GM12878 (cell line): ENCODE results near the gene MEGF11. TPM values are rescaled to one million over a fixed set of nuclear protein-coding genes. Genes with fewer than 3 reads are reported as not detected.

Experiments
- ATAC-seq: fragments of 200-7000 bp; cut with Tn5 transposase; 3 replicates; pipeline ENCODE4 v1.9.1; 2020; ENCODE audit warnings: mild to moderate bottlenecking, moderate library complexity
- BruUV-seq: library from RNA; stranded (reverse); fragments of 400-500 nt; replicated peaks from 2 replicates; lab custom pipeline; 2021; lab: Mats Ljungman, UMichigan
- CTCF ChIA-PET: fragments of 300-600 bp; sonication (Branson Sonifier 250); formaldehyde crosslinking; extraction: SDS; loops from one replicate; lab custom pipeline; 2021; ENCODE audit warnings: inconsistent platforms; lab: Yijun Ruan, JAX
- POLR2A ChIA-PET: fragments of 350-600 bp; formaldehyde crosslinking; extraction: SDS; loops from one replicate; lab custom pipeline; 2021; ENCODE audit warnings: inconsistent platforms; lab: Charles Lee
- RAD21 ChIA-PET: fragments of 300-600 bp; sonication (Branson Sonifier 250); formaldehyde crosslinking; loops from one replicate; lab custom pipeline; 2023; ENCODE audit warnings: antibody characterized with exemption; ENCODE audit not compliant: unreplicated experiment; lab: Charles Lee
- SMC1A ChIA-PET: fragments of 300-600 bp; sonication (Branson Sonifier 250); formaldehyde crosslinking; loops from one replicate; lab custom pipeline; 2023; ENCODE audit not compliant: unreplicated experiment, uncharacterized antibody; lab: Charles Lee
- DNase-seq: peaks from one replicate; pipeline ENCODE4 v3.0.0-alpha.2; 2011; ENCODE audit warnings: low read depth, low spot score
- FAIRE-seq: peaks from 3 replicates; lab custom pipeline; 2011; peaks lifted over from hg19 to GRCh38; lab: Jason Lieb, UNC
- H2AFZ ChIP-seq: 2 replicates; pipeline ENCODE4 v1.6.0; 2011; ENCODE audit warnings: low read depth, low read length, control low read depth; ENCODE audit not compliant: control insufficient read depth
- H3K27ac ChIP-seq: 2 replicates; pipeline ENCODE4 v1.5.1; 2011; ENCODE audit warnings: control low read depth; ENCODE audit not compliant: control insufficient read depth, insufficient read depth
- H3K27me3 ChIP-seq, 2 experiments: replicated peaks in 1 of 2; 2 replicates each; pipeline versions ENCODE4 v1.6.0 to v1.6.1; 2011; ENCODE audit warnings: low read length in 1 of 2; ENCODE audit not compliant: control insufficient read depth in 2 of 2, insufficient read depth in 2 of 2
- H3K36me3 ChIP-seq, 2 experiments: 2 replicates each; pipeline ENCODE4 v1.5.1; 2011; ENCODE audit warnings: low read length in 1 of 2; ENCODE audit not compliant: control insufficient read depth in 2 of 2, insufficient read depth in 2 of 2
- H3K4me1 ChIP-seq: 2 replicates; pipeline ENCODE4 v1.6.1; 2011; ENCODE audit warnings: mild to moderate bottlenecking, low read length, moderate library complexity, mixed read lengths; ENCODE audit not compliant: control insufficient read depth, insufficient read depth
- H3K4me2 ChIP-seq: 2 replicates; pipeline ENCODE4 v1.6.0; 2011; ENCODE audit warnings: control low read depth; ENCODE audit not compliant: control insufficient read depth, insufficient read depth
- H3K4me3 ChIP-seq: fragments of 200-600 bp; sonication (generic); 2 replicates; pipeline ENCODE4 v1.5.1; 2016
- H3K79me2 ChIP-seq: 2 replicates; pipeline ENCODE4 v1.6.0; 2011; ENCODE audit warnings: low read length; ENCODE audit not compliant: control insufficient read depth, insufficient read depth
- H3K9ac ChIP-seq: 2 replicates; pipeline ENCODE4 v1.8.0; 2011; ENCODE audit warnings: low read length, control low read depth, mixed read lengths; ENCODE audit not compliant: control insufficient read depth, insufficient read depth
- H3K9me3 ChIP-seq: replicated peaks from 3 replicates; pipeline ENCODE4 v1.5.1; 2011; ENCODE audit warnings: mild to moderate bottlenecking, low read length; ENCODE audit not compliant: control insufficient read depth, insufficient read depth
- H4K20me1 ChIP-seq: 2 replicates; pipeline ENCODE4 v1.6.0; 2011; ENCODE audit not compliant: control insufficient read depth, insufficient read depth
- HDAC6 ChIP-seq: fragments of 200-600 bp; sonication (generic); IDR thresholded peaks from one replicate; pipeline ENCODE4 v1.8.0; 2017; ENCODE audit warnings: antibody characterized with exemption; ENCODE audit not compliant: unreplicated experiment
- RBBP5 ChIP-seq: fragments of 200-600 bp; sonication (generic); conservative IDR thresholded peaks from 2 replicates; pipeline ENCODE4 v1.6.1; 2016
- RFX5 ChIP-seq: IDR thresholded peaks from 2 replicates; pipeline ENCODE4 v1.6.1; 2011; ENCODE audit warnings: low read depth, low read length, improper control_type of control experiment
- ZSCAN29 ChIP-seq: fragments of 450-650 bp; IDR thresholded peaks from 2 replicates; pipeline ENCODE4 v1.6.1; 2017; ENCODE audit warnings: mild to moderate bottlenecking, moderate library complexity
- whole genome bisulfite sequencing: methylation state at CpG from one replicate; pipeline ENCODE4 v1.1.6; 2016; ENCODE audit warnings: low lambda C conversion rate; ENCODE audit not compliant: insufficient replicate concordance, insufficient coverage; ENCODE audit errors: missing lambda C conversion rate; 5-methylcytosine and 5-hydroxymethylcytosine counted together
- in situ Hi-C: fragments of 300-500 bp; cut with MboI; formaldehyde crosslinking; loops from 9 replicates; pipeline ENCODE4 v1.14.3; 2018; ENCODE audit warnings: mixed read lengths
- intact Hi-C: fragments of 100-400 bp; cut with micrococcal nuclease; formaldehyde crosslinking; loops from one replicate; pipeline ENCODE4 v1.14.2; 2022; ENCODE audit not compliant: unreplicated experiment
- polyA plus RNA-seq, 11 experiments: library from polyadenylated mRNA; depleted of rRNA in 4 of 11; unstranded in 6 of 11; stranded (reverse) in 5 of 11; fragments of >200 nt; fragmentation: Nextera tagmentation in 4 of 11; fragmentation: Illumina TruSeq in 1 of 11; extraction: Ambion mirVana in 4 of 11; extraction: Trizol in 1 of 11; gene quantifications; 1 replicate in 1 of 11; 2 replicates in 10 of 11; pipeline versions ENCODE4 v1.2.1 to v1.2.3, GENCODE V29; 2011 to 2016; ENCODE audit warnings: inconsistent platforms in 2 of 11, missing spikeins in 2 of 11, low read depth in 1 of 11
- total RNA-seq, 4 experiments: library from RNA; depleted of rRNA in 3 of 4; stranded (reverse); fragments of >200 nt in 3 of 4; fragmentation: Illumina TruSeq in 1 of 4; extraction: Trizol in 1 of 4; gene quantifications; 2 replicates each; pipeline versions ENCODE4 v1.2.1 to v1.2.3, GENCODE V29; 2013 to 2021
- TF ChIP-seq, protein P1 (sequence below): fragments of 450-650 bp; IDR thresholded peaks from 2 replicates; pipeline ENCODE4 v1.6.1; 2017; ENCODE audit warnings: mild to moderate bottlenecking, low read depth, inconsistent platforms; ENCODE audit not compliant: poor library complexity, severe bottlenecking
- TF ChIP-seq, protein P2 (sequence below), 3 experiments: IDR thresholded peaks in 2 of 3; conservative IDR thresholded peaks in 1 of 3; 2 replicates each; pipeline ENCODE4 v1.5.1; 2011; ENCODE audit warnings: low read depth in 3 of 3, low read length in 3 of 3, mild to moderate bottlenecking in 3 of 3, control low read depth in 2 of 3, moderate library complexity in 2 of 3, inconsistent platforms in 1 of 3, mixed read lengths in 1 of 3; ENCODE audit not compliant: control insufficient read depth in 2 of 3, insufficient read depth in 1 of 3; ENCODE audit errors: extremely low read depth in 1 of 3

Gene MEGF11
- total and polyA plus RNA-seq, 10 of the 15 experiments (the other 5 are each of a cell fraction or from before 2014, with no cell fraction given): 0.03 to 1.7 (median 0.49) TPM

DNA sequence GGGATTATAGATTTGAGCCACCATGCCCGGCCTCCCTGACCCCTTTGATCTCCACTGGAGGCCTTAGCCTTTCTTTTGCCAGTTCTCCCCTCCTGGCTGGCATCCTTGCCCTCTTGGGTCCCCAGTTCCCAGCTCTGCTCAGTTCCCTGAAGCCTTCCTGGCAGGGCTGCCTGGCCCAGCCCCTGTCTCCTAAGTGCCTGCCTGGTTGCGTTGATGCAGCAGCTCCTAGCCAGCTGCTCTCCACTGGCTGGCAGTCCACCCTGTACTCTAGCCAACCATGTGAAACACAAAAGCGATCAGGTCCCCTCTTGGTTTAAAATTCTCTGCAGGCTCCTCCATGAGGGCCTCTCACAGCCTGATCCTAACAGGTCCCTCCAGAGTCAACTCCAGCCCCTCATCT is 199.6 kb downstream of the MEGF11 start (continued):
- TF ChIP-seq, protein P1, sequence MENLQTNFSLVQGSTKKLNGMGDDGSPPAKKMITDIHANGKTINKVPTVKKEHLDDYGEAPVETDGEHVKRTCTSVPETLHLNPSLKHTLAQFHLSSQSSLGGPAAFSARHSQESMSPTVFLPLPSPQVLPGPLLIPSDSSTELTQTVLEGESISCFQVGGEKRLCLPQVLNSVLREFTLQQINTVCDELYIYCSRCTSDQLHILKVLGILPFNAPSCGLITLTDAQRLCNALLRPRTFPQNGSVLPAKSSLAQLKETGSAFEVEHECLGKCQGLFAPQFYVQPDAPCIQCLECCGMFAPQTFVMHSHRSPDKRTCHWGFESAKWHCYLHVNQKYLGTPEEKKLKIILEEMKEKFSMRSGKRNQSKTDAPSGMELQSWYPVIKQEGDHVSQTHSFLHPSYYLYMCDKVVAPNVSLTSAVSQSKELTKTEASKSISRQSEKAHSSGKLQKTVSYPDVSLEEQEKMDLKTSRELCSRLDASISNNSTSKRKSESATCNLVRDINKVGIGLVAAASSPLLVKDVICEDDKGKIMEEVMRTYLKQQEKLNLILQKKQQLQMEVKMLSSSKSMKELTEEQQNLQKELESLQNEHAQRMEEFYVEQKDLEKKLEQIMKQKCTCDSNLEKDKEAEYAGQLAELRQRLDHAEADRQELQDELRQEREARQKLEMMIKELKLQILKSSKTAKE: no peak
- TF ChIP-seq ZSCAN29: no peak
- TF ChIP-seq RBBP5: no peak
- no peak for TF ChIP-seq HDAC6

DNA sequence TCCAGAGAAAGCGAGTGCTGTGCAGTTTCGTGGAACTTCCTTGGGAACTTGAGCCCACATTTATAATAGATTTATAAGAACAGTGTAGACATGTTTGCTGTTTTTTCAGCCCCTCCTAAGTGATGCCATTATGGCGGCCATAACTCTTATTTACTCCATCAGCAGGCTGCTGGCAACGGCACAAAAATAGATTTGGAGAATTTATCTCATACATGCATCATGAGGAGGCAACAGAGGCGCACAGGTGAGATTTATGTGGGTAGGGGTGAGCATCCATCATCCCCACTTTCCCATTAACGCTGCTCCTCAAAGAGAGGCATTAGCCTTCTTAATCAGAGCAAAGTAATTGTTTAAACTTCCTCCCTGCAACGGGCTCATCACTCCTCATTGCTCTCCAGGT is 201.7 kb downstream of the MEGF11 start:
- TF ChIP-seq RFX5: no peak
- TF ChIP-seq, protein P2, sequence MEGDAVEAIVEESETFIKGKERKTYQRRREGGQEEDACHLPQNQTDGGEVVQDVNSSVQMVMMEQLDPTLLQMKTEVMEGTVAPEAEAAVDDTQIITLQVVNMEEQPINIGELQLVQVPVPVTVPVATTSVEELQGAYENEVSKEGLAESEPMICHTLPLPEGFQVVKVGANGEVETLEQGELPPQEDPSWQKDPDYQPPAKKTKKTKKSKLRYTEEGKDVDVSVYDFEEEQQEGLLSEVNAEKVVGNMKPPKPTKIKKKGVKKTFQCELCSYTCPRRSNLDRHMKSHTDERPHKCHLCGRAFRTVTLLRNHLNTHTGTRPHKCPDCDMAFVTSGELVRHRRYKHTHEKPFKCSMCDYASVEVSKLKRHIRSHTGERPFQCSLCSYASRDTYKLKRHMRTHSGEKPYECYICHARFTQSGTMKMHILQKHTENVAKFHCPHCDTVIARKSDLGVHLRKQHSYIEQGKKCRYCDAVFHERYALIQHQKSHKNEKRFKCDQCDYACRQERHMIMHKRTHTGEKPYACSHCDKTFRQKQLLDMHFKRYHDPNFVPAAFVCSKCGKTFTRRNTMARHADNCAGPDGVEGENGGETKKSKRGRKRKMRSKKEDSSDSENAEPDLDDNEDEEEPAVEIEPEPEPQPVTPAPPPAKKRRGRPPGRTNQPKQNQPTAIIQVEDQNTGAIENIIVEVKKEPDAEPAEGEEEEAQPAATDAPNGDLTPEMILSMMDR (IDR thresholded peaks at IDR 0.05 in 2 of 3, conservative IDR thresholded peaks at IDR 0.05 in 1 of 3; ENCODE audit: control insufficient read depth in 2 of 3, extremely low read depth in 1 of 3, insufficient read depth in 1 of 3, low read depth in 3 of 3, low read length in 3 of 3): no peak
- TF ChIP-seq, all 136 proteins: peak for 0
- no TSS peak for BruUV-seq

More for the DNA sequence above, 201.7 kb downstream of the MEGF11 start:
- Histone ChIP-seq H3K4me2 (no peak overlapping the region), H3K4me3 (no peak overlapping the region), H4K20me1 (no peaks in the 10 kb centered on the region), H3K9me3 (no peaks in the 10 kb centered on the region), H3K36me3 (no peaks in the 10 kb centered on the region), H3K27ac (no peak overlapping the region), H3K27me3 (peaks cover 0 to 2% of the 10 kb centered on the region in 2 experiments; a peak in 2 of 4 replicates), H2AFZ (no peak overlapping the region), H3K9ac (no peak overlapping the region), H3K79me2 (no peaks in the 10 kb centered on the region), H3K4me1 (no peaks in the 10 kb centered on the region)
- CTCF ChIA-PET: no interaction called here
- DNase-seq (no peak), ATAC-seq (no peak), FAIRE-seq (no peak)
- RAD21 ChIA-PET: no interaction called here
- in situ Hi-C loops: no loop called here
- intact Hi-C loops: no loop called here
- SMC1A ChIA-PET: no interaction called here
- POLR2A ChIA-PET: no interaction called here
- 13% methylated on average over 7 of the region's 7 CpGs for WGBS
